ENCODE results near the gene ABHD2.

- peak; percentile 23 to 36 (median 23) for TF ChIP-seq CTCF (IDR thresholded peaks at IDR 0.05)
- TF ChIP-seq POLR2A (IDR thresholded peaks at IDR 0.05) = no peak
Observed at GRCh38 chr15:89129123-89129815, 41.0 kb downstream of the ABHD2 start.

Data from ovary (tissue), 3 donors.